SW480 (cell line): ENCODE results near the gene ABCC12.
A peak's percentile ranks its signal among the peaks of the same experiment; 100 is the strongest.
"Not testable (repeated sequence)": the region's sequence is repeated elsewhere in the genome, so short reads cannot be mapped to it uniquely, and the experiment has no call there.

Experiments used
- DNase-seq: peaks from one replicate; pipeline ENCODE4 v3.0.0-alpha.2; 2016; ENCODE audit warnings: low spot score

ABCC12 gene

DNA sequence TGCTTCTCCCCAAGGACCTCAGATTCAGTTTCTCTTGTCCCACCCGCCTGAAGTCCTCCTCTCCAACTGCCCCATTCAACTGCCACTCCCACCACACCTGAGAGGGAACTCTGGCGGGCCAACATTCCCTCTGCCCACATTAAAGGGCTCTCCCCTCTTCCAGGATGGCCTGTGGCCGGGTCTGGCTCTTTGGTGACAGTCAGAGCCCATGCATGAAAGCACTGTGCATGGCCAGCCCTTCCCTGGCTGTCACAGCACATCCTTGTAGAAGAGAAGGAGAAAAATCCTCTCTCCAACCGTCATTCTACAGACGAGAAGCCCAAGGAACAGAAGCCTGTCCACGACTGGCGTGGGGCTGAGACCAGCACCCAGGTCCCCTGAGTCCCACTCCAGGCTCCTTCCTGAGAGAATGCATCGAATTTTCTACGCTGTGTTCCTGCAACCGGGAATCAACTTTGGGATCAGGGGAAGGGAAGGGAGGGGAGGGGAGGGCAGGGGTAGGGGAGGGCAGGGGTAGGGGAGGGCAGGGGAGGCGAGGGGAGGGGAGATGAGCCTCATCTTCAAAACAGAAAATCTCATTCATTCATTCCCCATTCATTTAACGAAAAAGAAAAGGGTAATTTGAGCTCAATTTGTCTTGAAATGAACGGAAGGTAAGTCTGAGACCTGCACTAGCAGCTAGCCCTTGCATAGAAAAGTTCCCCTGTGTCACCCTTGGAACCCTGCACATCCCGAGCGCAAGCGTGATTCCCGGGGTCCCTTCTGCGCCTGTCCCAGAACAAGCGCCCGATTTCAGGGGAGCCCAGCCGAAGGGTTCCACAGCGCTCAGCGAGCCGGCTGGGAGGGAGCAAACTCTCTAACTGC is at the start of gene ABCC12:
Gene ABCC12, minus strand, starts transcription at position 68 of the 864 bp plus-strand sequence. CDS start 9,569 bp downstream, outside the sequence.
- peak; percentile 94 for DNase-seq

DNA sequence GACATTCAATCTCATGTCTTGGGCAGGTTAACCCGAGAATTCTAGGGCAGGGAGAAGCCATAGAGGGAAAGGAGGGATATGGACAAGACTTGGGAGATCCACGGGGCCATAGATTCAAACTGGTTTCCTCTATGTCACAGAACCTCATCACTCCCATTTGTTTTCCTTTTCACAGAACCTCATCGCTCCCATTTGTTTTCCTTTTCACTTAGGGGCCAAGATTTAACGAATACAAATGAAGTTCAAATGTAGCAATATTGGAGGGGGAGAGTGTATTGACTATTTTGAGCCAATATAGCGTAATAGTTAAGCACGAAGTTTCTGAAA is 49.0 kb upstream of the ABCC12 start:
- no peak for DNase-seq

DNA sequence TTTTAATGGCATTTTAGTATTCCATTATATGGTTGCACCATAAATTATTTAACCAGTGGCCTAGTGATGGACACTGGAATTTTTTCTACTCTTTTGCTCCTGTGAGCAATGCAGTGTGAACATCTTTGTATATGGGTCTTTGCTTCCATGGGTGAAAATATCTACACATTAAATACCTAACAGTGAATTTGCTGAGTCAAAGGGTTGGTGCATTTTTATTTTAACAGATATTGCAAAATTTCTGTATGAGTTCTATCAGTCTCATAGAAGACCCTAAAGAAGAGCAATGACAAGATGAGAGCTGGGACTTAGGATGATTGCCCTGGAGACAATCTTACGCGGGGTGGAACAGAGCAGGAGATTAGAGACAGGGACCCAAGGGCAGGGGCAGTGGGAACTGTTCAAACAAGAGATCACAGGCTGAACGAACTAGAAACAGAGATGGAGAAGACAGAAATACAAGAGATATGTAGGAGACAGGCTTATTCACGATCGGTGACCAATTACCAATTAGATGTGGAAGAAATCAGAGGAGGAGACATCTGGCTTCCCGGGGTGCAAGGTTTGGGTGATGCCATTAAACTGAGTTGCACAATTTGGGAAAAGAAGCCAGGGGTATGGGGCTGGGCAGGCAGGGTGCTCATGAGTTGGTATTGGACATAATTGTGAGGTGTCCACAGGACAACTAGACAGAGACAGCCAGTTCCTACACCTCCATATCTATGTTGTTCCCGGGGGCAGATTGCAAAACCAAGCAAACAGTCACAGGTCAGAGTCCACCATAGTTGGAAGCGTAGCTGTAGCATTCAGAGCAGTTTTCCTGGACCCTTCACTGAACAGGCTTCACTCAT is 48.4 kb upstream of the ABCC12 start:
- DNase-seq = no peak

DNA sequence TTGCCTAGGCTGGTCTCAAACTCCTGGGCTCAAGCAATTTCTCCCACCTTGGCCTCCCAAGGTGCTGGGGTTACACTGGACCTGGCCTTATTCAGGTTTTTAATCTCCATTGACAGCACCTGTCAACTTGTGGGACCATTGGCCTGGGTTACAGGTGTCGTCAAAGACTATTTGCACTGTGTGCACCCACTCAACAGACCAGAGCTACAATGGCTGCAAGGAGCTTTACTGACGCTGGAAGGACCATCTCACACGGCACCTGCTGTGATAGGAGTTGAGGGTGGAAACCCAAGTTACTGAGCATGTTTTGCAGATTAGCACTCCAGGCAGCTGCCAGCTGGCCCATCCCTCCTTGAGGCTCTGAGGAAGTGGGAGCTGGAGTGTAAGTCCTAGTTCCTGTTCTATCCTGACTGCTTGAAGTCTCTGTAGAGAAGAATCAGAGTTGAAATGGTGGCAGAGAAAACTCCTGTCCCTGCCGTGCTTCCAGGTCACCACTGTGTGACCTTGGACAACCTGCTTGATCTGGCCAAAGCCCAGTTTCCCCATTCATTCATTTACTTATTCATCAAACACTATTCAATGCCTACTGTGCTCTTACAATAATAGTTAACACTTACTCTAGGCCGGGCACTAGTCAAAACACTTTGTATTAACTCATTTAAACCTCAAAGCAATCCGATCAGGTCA is 45.9 kb upstream of the ABCC12 start:
- no peak for DNase-seq

DNA sequence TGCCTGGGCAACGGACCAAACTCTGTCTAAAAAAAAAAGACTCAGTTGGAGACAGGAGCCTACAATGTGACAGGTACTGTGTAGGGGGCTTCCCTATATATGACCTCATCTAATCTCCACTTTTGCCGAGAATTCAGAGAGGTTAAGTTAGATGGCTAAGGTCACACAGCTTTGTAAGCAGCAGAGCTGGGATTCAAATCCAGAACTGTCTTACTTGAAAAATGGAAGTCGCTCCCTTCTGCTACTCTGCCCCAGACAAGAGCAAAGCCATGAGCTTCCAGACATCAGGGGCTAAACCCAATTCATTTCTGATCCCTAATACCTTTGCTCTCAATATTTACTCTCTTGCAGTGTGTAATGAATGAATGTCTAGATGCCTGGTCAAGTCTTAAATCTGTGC is 41.5 kb upstream of the ABCC12 start:
- DNase-seq = peak; percentile 69

DNA sequence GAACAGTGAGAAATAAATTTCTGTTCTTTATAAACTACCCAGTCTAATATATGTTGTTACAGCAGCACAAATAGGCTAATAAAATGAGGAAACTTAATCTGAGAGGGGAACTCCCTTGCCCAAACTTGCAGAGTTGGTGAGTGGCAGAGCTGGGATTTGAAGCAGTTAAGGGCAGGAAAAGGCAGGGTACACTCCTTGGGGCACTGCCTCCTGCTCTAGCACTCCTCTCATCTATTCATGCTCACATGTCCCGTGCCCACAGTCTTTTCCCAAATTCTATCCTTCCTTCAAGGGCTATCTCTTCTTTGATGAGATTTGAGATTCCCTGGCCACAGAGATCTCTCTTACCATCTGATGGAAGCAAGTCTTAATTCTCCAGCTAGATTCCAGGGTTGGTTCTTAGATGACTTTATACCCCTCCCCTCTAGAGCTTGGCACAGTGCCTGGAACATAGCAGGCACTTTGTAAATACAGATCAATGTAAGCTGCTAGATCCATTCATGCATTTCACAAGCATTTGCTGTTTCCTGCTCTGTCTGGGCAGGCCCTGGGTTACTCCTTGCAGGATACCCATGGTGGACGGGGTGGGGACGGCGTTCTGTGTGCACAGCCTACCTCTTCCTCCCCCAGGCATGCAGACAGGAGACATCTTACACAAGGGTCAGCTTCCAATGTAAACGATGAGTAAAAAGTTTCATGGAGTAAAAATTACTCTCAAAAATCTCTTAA is 39.2 kb upstream of the ABCC12 start:
- DNase-seq = no peak

DNA sequence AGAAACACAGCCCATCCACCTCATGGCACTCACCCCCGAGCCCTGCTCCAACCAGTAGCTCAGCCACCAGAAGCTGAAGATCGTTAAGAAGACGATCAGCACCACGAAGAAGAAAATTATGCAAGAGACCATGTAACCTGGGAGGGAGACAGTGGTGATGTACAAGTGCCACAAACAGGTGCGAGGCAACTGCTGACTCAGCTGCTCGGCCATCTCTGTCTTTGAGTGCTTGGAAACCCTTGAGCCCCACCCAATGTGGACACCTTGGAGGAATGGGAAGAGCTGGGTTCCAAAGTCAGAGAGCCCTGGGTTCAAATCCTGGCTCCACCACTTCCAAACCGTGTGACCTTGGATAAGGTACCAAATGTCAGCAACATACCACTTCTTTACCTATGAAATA is 38.1 kb upstream of the ABCC12 start:
- DNase-seq = no peak

DNA sequence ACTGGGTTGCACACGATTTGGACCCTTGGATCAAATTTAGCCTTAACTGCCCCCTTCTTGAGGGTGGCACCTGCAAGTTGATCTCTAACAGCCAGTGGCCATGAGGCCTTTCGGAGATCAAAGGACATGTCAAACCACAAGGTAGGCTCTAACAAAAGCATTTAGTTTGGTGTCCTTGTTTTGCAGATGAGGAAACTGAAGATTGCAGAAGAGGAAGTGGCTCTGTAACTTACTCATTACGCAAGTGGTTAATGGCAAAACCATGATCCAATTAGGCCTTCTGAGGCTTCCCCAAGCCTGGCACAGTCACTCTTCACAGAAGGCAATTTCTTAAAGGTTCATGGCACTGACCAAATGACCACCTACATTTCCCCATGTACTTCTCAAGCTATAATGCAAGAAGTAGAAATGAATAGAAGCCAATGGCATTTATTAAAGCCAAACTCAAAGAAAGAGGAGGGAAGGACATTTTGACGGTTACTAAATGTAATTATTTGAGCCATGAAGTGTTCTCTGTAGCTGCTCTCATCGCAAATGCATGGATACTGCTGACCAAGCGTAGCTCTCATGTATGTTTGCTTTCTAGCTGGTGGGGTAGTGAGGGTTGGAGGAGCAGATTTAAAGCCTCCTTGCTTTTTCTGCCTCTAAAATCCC is 32.8 kb upstream of the ABCC12 start:
- peak; percentile 7 for DNase-seq

DNA sequence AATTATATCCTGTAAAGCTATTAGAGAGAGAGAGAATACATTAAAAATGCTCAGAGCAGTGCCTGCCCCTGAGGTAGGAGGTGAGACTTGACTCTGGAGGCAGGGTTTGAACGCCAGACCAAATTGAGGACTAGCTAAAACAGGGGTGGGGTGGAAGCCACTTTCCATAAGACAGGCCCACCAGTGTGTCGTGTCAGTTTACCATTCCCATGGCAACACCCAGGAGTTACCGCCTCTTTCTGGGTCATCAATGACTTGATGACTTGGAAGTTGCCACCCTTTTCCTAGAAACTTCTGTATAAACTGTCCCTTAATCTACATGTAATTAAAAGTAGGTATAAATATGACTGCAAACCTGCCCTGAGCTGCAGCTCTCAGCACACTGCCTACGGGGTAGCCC is 32.0 kb upstream of the ABCC12 start:
- DNase-seq = no peak

DNA sequence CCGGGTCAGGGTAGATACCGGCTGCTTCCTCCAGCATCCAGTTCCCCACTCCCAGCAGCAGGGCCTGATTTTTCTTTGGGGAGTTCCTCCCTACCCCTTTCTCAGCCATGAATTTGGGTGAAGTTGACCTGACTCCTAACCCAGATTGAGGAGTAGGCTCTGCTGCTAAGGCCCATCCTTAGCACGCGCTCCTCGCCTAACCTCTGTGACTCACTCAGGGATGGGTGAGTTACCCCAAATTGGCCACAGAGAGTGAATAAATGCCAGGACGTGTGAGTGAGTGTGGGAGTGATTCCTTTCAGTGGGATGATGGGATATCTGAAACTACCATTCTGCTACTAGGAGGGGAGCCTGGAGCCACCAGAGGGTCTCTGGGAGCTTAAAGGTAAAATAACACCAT is 28.9 kb upstream of the ABCC12 start:
- no peak for DNase-seq

DNA sequence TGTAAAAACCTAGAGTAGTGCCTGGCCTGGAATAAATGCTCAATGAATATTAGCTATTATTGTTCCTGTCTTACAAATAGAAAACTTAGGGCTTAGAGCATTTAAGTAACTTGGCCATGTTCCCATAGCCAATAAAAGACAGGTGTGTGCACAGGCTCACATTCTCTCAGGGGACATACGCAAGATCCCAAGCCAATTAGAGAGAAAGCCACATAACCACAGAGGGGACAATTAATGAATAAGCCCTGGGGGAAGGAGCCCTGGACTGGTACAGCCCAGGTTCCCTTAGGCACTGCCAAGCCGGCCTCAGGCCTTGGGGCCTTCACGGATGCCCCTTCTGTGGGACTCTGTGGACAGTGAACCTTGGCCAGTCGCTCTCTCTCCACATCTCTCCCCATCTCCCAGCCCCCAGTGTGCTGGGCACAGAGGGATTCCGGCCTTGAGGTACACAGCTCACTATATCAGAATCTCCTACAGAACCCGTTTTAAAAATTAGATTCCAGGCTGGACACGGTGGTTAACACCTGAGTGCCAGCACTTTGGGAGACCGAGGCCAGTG is 27.3 kb upstream of the ABCC12 start:
- DNase-seq = peak; percentile 31

DNA sequence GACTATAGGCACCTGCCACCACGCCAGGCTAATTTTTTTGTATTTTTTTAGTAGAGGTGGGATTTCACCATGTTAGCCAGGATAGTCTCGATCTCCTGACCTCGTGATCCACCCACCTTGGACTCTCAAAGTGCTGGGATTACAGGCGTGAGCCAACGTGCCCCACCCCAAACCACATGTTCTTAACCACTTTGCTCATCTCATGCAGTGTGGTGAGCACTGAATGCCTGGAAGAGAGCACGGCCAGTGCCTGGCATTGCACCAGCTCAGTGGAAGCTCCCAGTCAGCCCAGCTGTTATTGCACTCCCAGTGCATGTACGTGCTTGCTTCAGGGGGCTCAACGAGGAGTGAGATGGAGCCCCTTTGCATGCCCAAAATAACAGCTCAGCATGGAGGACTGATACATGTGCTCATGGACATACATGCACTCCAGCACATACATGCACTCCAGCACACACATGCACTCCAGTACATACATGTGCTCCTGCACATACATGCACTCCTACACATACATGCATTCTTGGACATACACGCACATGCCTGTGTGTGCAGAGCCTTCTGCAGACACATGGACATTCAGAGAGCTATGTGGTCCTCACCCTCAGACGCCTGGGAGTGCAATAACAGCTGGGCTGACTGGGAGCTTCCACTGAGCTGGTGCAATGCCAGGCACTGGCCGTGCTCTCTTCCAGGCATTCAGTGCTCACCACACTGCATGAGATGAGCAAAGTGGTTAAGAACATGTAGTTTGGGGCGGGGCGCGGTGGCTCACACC is 26.1 kb upstream of the ABCC12 start:
- not testable (repeated sequence) for DNase-seq

DNA sequence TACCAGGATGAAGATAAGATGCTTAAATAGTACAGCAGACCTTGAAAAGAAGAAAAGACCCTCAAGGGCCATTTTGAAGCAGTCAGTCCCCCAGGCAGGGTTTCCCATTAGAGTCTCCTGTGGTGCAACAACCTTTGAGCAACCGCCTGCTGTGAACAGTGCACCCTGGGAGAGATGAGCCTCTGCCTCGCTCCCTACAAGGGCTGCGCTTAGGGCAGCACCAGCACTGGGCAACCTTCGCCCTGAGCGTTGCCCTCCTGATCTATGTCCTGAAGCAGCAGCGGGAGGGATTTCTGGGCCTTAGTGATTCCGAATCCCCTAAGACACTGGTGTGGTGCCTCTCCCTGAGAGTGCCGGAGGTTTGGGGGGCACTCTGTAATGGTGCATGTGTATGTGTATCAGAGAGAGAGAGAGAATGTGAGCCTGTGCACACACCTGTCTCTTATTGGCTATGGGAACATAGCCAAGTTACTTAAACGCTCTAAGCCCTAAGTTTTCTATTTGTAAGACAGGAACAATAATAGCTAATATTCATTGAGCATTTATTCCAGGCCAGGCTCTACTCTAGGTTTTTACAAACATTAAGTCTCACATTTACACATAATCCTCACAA is 25.2 kb upstream of the ABCC12 start:
- DNase-seq = no peak

DNA sequence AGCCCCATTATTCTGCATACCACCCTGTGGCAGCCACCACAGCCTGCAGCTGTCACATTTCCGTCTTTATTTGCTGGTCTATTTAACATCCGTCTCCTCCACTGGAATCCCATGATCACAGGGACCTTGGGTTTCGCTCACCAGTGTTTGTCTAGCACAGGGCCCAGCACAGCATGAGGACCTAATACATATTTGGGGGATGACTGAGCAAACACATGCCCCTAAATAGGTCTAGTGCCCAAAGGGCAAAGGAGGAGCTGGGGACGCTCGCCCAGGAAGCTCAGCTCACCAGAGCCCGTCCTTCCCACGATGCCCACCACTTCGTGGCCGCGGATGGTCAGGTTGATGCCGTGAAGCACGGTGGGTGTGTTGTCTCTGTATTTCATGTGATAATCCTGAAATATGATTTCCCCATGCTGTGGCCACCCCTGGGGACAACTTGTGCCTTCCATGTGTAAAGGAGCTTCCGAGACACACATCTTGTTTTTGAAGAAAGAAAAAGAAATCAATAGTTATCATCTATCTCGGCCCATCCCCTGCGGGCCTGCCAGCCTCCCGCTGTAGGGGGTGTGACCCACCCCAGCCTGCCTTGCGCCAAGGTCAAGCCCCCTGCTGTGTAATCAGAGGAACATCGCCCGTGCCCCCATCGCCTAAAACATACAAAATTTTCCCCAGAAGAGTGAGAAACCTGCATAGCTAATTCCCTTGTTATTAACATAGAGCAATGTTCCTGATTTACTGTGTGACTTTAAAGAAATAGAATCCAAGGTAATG is 21.0 kb upstream of the ABCC12 start:
- DNase-seq = no peak

DNA sequence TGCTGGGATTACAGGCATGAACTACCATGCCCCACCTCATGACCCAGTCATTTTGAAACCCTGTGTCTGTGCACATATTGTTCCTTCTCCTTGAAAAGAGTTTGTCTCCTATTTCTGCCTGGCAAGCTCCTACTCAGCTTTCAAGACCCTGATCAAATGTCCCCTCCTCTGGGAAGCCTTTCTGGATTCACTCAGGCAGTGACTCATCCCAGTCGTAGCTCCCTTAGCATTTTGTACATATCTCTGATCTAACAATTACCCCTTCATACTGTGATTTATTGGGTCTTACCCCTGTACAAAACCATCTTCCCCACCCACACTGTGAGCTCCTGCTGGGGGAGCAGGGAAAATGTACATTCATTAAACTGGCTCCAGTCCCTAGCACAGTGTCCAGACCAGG is 18.1 kb upstream of the ABCC12 start:
- no peak for DNase-seq

DNA sequence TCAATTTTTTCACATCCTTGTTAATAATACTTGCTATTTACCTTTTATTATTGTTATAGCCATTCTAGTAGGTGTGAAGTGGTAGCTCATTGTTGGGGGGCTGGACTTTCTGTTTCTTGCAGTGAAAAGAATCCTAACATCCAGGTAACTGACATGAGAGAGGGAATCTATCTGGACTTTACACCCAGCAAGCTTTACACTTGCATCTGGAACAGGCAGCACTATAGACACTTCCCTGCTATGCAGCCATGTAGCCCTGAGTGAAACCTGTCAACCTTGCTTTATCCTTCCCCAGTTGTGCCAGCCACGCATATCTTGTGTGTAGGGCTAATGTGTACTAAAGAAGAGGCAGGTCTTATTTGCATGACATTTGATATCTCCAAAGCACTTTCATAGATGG is 16.9 kb upstream of the ABCC12 start:
- DNase-seq = no peak

DNA sequence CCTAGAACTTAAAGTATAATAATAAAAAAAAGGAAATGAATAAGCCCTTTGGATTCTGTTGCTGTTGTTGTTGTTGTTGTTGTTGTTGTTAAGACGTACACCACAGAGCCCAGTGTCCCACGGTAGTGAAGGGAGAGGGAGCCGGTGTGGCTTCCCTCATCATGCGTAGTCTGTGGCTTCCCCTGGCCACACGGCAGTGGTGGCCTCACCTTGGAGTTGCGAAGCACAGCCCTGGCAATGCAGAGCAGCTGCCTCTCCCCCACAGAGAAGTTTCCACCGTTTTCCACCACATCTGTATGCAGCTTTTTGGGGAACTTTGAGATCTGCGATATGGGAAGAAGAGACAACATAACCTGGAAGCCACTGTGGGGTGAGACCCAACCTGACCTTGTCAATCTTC is 14.1 kb upstream of the ABCC12 start:
- no peak for DNase-seq

DNA sequence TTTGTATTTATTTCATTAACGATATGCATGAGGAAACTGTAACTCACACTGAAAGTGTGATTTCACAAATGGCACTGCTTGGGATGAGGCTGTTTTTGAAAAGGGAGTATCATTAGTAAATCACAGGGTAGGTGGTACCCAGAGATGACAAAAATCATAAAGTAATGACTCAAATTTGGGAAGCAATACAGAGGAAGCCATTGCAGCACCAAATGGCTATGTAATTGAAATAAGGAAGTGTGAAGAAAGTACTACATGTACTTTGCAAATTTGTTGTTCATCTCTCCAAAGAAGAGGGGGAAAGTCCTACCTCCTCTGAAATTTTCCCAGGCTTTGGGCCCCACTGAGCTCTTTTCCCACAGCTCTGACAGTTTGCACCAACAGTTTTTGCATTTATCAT is 12.3 kb upstream of the ABCC12 start:
- no peak for DNase-seq

DNA sequence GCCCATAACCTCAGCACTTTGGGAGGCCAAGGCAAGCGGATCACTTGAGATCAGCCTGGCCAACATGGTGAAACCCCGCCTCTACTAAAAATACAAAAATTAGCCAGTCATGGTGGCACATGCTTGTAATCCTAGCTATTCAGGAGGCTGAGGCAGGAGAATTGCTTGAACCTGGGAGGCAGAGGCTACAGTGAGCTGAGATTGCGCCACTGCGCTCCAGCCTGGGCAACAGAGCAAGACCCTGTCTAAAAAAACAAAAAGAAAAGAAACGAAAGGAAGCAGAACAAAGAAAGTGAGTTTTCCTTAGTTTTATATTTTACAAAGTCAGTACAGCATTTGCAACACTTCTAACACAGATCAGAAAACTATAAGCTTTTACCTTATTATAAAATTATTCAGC is 10.8 kb upstream of the ABCC12 start:
- not testable (repeated sequence) for DNase-seq
